SU-DHL-6 (cell line): ENCODE results near the gene MAMSTR.

Experiments
- H2AFZ ChIP-seq: fragments of 200-600 bp; sonication (generic); 2 replicates; pipeline ENCODE4 v1.6.1; 2014; ENCODE audit warnings: low read depth, mild to moderate bottlenecking, moderate library complexity, mixed read lengths, antibody characterized with exemption, low read length; ENCODE audit not compliant: severe bottlenecking
- H3F3A ChIP-seq: fragments of 200-600 bp; shearing (Covaris generic); 2 replicates; pipeline ENCODE4 v1.6.0; 2016; ENCODE audit warnings: antibody characterized with exemption, mild to moderate bottlenecking; ENCODE audit not compliant: insufficient read depth
- H3K27ac ChIP-seq: fragments of 200-600 bp; sonication (generic); 2 replicates; pipeline ENCODE4 v1.5.1; 2016; ENCODE audit warnings: low read depth, mild to moderate bottlenecking, low read length, moderate library complexity, mixed read lengths
- H3K27me3 ChIP-seq: fragments of 200-600 bp; sonication (generic), shearing (Covaris generic); 2 replicates; pipeline ENCODE4 v1.6.0; 2014; ENCODE audit warnings: mild to moderate bottlenecking, low read length
- H3K36me3 ChIP-seq: fragments of 200-600 bp; sonication (generic); 2 replicates; pipeline ENCODE4 v1.6.1; 2014; ENCODE audit warnings: mild to moderate bottlenecking, low read length, mixed read lengths
- H3K4me2 ChIP-seq: fragments of 300-600, 200-600 bp; shearing (Covaris generic), sonication (generic); 2 replicates; pipeline ENCODE4 v1.6.0; 2014; ENCODE audit warnings: low read length, low read depth, mild to moderate bottlenecking; ENCODE audit not compliant: poor library complexity, severe bottlenecking
- H3K4me3 ChIP-seq: fragments of 200-600 bp; sonication (generic); 2 replicates; pipeline ENCODE4 v1.5.1; 2014; ENCODE audit warnings: antibody characterized with exemption, low read length, mild to moderate bottlenecking, mixed read lengths; ENCODE audit not compliant: insufficient read depth, poor library complexity, severe bottlenecking
- H3K79me2 ChIP-seq: fragments of 200-600 bp; sonication (generic); 2 replicates; pipeline ENCODE4 v1.6.1; 2014; ENCODE audit warnings: mild to moderate bottlenecking, low read length, moderate library complexity; ENCODE audit not compliant: insufficient read depth
- H3K9ac ChIP-seq: fragments of 200-600 bp; sonication (generic); 2 replicates; pipeline ENCODE4 v1.7.0; 2014; ENCODE audit warnings: mild to moderate bottlenecking, low read length
- H3K9me2 ChIP-seq: fragments of 200-600 bp; sonication (generic); replicated peaks from 2 replicates; pipeline ENCODE4 v1.6.1; 2014; ENCODE audit warnings: low read length; ENCODE audit not compliant: insufficient read depth
- H3K9me3 ChIP-seq: fragments of 200-600 bp; sonication (generic); 2 replicates; pipeline ENCODE4 v1.6.1; 2014; ENCODE audit warnings: low read length, mixed read lengths; ENCODE audit not compliant: insufficient read depth
- H4K20me1 ChIP-seq: fragments of 200-600 bp; sonication (generic); 2 replicates; pipeline ENCODE4 v1.6.1; 2014; ENCODE audit warnings: low read depth, mild to moderate bottlenecking, antibody characterized with exemption, low read length, moderate library complexity, mixed read lengths
- CTCF ChIP-seq: fragments of 200-600 bp; sonication (generic); IDR thresholded peaks from one replicate; pipeline ENCODE4 v1.5.1; 2017; ENCODE audit warnings: antibody characterized with exemption, mild to moderate bottlenecking, low read length, moderate library complexity; ENCODE audit not compliant: insufficient read depth, poor library complexity, severe bottlenecking
- EZH2phosphoT487 ChIP-seq: fragments of 200-600 bp; sonication (generic), shearing (Covaris generic); conservative IDR thresholded peaks from 2 replicates; pipeline ENCODE4 v1.6.1; 2018; ENCODE audit warnings: mild to moderate bottlenecking, antibody characterized with exemption, low read length, moderate library complexity, mixed read lengths

MAMSTR gene

GRCh38 chr19:48750771-48751504 is 31.4 kb upstream of the MAMSTR start:
- no peaks in the 10 kb centered on the region for H3K27me3 ChIP-seq
- H3K9me2 ChIP-seq = no peaks in the 10 kb centered on the region
- no peaks in the 10 kb centered on the region for H3K9me3 ChIP-seq
- no peak overlapping the region for H3K4me2 ChIP-seq
- H3F3A ChIP-seq = no peaks in the 10 kb centered on the region
- no peak for TF ChIP-seq EZH2phosphoT487
- no peak for TF ChIP-seq CTCF
- H4K20me1 ChIP-seq = no peaks in the 10 kb centered on the region
- H3K4me3 ChIP-seq = no peak overlapping the region
- no peak overlapping the region for H3K9ac ChIP-seq
- H3K36me3 ChIP-seq = no peaks in the 10 kb centered on the region
- H3K27ac ChIP-seq = no peak overlapping the region
- H2AFZ ChIP-seq = no peak overlapping the region
- H3K79me2 ChIP-seq = no peaks in the 10 kb centered on the region

GRCh38 chr19:48750351-48750750 is 30.8 kb upstream of the MAMSTR start:
- Histone ChIP-seq H3K9ac (no peak overlapping the region), H3K27me3 (no peaks in the 10 kb centered on the region), H3K27ac (no peak overlapping the region), H3K36me3 (no peaks in the 10 kb centered on the region), H2AFZ (no peak overlapping the region), H3K79me2 (no peaks in the 10 kb centered on the region), H3F3A (no peaks in the 10 kb centered on the region), H4K20me1 (no peaks in the 10 kb centered on the region), H3K9me2 (no peaks in the 10 kb centered on the region), H3K4me2 (no peak overlapping the region), H3K4me3 (no peak overlapping the region), H3K9me3 (no peaks in the 10 kb centered on the region)
- TF ChIP-seq EZH2phosphoT487 (no peak), CTCF (no peak)

- no peak for TF ChIP-seq CTCF
- TF ChIP-seq EZH2phosphoT487 = no peak
Measured at GRCh38 chr19:48749571-48750198, 30.2 kb upstream of the MAMSTR start.

More at GRCh38 chr19:48749571-48750198, 30.2 kb upstream of the MAMSTR start:
- H3K9me2 ChIP-seq = no peaks in the 10 kb centered on the region
- H2AFZ ChIP-seq = no peak overlapping the region
- no peaks in the 10 kb centered on the region for H3K36me3 ChIP-seq
- H3K9me3 ChIP-seq = no peaks in the 10 kb centered on the region
- no peaks in the 10 kb centered on the region for H3K79me2 ChIP-seq
- H3K9ac ChIP-seq = no peak overlapping the region
- H3K4me3 ChIP-seq = no peak overlapping the region
- H4K20me1 ChIP-seq = no peaks in the 10 kb centered on the region
- H3K27ac ChIP-seq = no peak overlapping the region
- H3K4me2 ChIP-seq = no peak overlapping the region
- no peaks in the 10 kb centered on the region for H3K27me3 ChIP-seq
- no peaks in the 10 kb centered on the region for H3F3A ChIP-seq
